HUDEP-2 (cell line): ENCODE data around the gene KLHDC3.
A peak's percentile ranks its signal among the peaks of the same experiment; 100 is the strongest.

Source experiments
- DNase-seq, 76 experiments: peaks; one replicate each; lab custom pipeline; 2025; ENCODE audit not compliant: unreplicated experiment in 76 of 76; lab: John Stamatoyannopoulos, UW

Gene KLHDC3

GRCh38 chr6:43052842-43053544 is 38.9 kb downstream of the KLHDC3 start:
- DNase-seq, result peak in 24 of 76 experiments; percentile 17 to 84 (median 38)

- DNase-seq, result peak in 75 of 76 experiments; percentile 42 to 97 (median 95)
Measured at GRCh38 chr6:43053545-43054205, 39.6 kb downstream of the KLHDC3 start, which contains the start of gene CUL7. Gene CUL7, minus strand, starts transcription at chr6:43053851. Its CDS starts 1,063 bp downstream, at chr6:43052788.

DNA sequence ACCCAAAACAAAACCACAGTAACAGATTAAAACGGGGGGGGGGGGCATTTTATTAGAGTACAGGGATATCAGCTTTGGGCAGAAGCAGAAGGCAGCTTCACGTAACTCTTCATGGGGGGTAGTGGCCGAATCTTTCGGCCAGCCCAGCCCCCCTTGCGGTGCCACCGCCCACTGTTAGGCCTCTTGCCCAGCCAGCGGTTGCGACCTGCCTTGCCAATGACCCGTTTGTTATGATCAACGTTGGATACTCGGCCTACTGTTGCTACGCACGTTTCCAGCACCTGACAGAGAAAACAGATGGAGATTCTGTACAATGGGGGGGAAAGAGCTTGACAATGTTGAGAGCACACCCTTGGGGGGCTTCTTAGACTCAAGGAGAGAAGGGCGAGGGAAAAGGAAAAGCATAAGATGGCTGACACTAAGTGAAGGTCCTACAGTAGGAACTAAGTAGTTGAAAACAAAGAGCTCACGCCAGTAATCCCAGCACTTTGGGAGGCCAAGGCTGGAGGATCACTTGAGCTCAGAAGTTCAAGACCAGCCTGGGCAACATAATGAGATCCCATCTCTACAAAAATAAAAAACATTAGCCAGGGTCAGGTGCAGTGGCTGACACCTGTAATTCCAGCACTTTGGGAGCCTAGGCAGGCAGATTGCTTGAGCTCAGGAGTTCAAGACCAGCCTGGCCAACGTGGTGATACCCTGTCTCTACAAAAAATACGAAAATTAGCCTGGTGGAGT is 40.3 kb downstream of the KLHDC3 start:
- DNase-seq, result peak in 2 of 76 experiments; percentile 8 to 32

DNA sequence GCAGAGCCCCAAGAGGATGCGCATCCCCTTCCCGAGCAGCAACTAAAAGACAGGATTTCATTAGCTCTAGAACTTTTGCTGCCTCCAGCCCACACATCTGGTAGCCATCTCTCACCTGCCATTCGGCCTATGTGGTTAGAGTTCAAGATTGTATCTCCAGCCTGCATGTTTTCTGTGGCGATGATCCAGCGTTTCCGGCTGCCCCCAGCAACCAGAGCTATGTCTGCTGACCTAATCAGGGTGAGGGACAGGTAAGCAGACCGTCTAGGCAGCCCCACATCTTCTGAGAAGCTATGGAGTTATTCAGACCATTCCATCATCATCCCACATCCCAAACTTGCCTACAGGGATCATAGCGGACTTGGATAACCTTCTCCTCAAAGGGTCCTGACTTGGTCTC is 41.9 kb downstream of the KLHDC3 start:
- DNase-seq, result no peak

GRCh38 chr6:43058531-43058930 is 44.5 kb downstream of the KLHDC3 start:
- DNase-seq, result peak in 17 of 76 experiments; percentile 5 to 54 (median 25)

- peak; percentile 87 to 100 (median 99) for DNase-seq
Measured at GRCh38 chr6:43059168-43060033, 45.4 kb downstream of the KLHDC3 start, which contains the start of the genes KLC4 and MRPL2. Gene KLC4, plus strand, starts transcription at chr6:43059631. Its CDS starts 1,705 bp downstream, at chr6:43061336. Gene MRPL2, minus strand, starts transcription at chr6:43059434. Its CDS starts 53 bp downstream, at chr6:43059381.

- no peak for DNase-seq
Measured at GRCh38 chr6:43060034-43060754, 46.1 kb downstream of the KLHDC3 start.

- DNase-seq, result no peak
Measured at GRCh38 chr6:43060755-43061633, 46.9 kb downstream of the KLHDC3 start.

DNA sequence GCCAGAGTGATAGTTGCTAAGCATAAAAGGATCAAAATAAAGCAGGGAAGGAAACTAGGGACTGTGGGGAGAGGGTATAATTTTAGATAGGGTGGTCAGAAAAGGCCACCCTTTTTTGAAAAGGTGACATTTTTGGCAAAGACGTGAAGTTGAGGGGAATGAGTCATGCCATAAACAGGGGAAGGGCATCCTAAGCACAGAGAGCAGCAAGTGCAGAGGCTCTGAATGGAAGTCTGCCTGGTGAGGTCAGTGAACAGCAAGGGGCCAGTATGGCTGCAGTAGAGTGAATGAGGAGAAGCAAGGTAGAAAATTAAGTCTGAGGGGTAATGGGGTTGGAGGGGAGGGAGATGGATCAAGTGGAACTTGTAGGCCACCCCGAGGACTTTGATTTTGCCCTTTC is 47.8 kb downstream of the KLHDC3 start:
- DNase-seq, result no peak

- DNase-seq, result no peak
Measured at GRCh38 chr6:43062818-43063217, 48.8 kb downstream of the KLHDC3 start.

DNA sequence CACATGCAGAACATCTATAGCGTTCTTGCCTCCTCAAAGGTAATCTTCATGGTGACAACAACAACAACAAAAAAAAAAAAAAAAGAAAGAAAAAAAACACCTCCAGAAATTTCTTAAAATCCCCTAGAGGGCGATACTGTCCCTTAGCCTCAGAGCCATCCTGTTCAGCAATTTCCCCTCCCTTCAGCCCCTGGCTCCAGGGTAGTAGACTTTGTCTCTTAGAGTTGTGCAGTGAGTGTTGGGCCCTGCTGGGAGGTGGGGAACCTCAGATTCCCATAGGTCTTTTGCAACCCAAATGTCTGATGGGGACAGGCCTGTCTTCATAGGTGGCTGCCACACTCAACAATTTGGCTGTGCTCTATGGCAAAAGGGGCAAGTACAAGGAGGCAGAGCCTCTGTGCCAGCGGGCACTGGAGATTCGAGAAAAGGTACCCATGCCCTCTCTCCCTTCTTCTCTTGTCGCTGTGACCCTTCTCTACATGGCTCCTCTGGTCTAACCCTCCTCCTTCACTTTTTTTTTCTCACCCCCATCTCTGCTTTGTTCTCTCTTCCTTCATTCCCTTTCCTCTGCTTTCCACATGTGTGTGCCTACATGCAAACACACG is 56.1 kb downstream of the KLHDC3 start:
- peak in 20 of 76 experiments; percentile 6 to 45 (median 20) for DNase-seq
